Measurements from ENCODE around the gene CEPT1.
"Not testable (repeated sequence)": the region's sequence is repeated elsewhere in the genome, so short reads cannot be mapped to it uniquely, and the experiment has no call there.

Gene CEPT1

GRCh38 chr1:111204201-111204982 lies 64.4 kb downstream of the CEPT1 start:
- Histone ChIP-seq H3K36me3 (ENCODE audit: insufficient read depth, low read length) (no peaks in the 10 kb centered on the region), H3K4me1 (ENCODE audit: insufficient read depth, low read length) (peaks cover 5% of the 10 kb centered on the region), H3K9me3 (ENCODE audit: low read length) (no peaks in the 10 kb centered on the region), H3K4me3 (ENCODE audit: low read depth in 1 of 2, low read length in 2 of 2) (peak overlapping the region; percentile 45 to 57), H3K9ac (ENCODE audit: low read length) (no peak overlapping the region), H3K27me3 (ENCODE audit: control insufficient read depth in 1 of 2, insufficient read depth in 2 of 2, low read length in 2 of 2) (peaks cover 9 to 17% of the 10 kb centered on the region in 2 donors), H3K27ac (ENCODE audit: low read depth, low read length) (no peak overlapping the region)

GRCh38 chr1:111204983-111205713 lies 65.1 kb downstream of the CEPT1 start:
- no peaks in the 10 kb centered on the region for H3K9me3 ChIP-seq (ENCODE audit: low read length)
- no peaks in the 10 kb centered on the region for H3K36me3 ChIP-seq (ENCODE audit: insufficient read depth, low read length)
- peaks cover 5% of the 10 kb centered on the region for H3K4me1 ChIP-seq (ENCODE audit: insufficient read depth, low read length)
- no peak overlapping the region for H3K9ac ChIP-seq (ENCODE audit: low read length)
- H3K27ac ChIP-seq (ENCODE audit: low read depth, low read length), result no peak overlapping the region
- peak overlapping the region in 1 of 2 donors; percentile 45 for H3K4me3 ChIP-seq (ENCODE audit: low read depth in 1 of 2, low read length in 2 of 2)
- H3K27me3 ChIP-seq (ENCODE audit: control insufficient read depth in 1 of 2, insufficient read depth in 2 of 2, low read length in 2 of 2), result peaks cover 9 to 17% of the 10 kb centered on the region in 2 donors

GRCh38 chr1:111205714-111206050 lies 65.7 kb downstream of the CEPT1 start:
- no peak overlapping the region for H3K9ac ChIP-seq (ENCODE audit: low read length)
- no peaks in the 10 kb centered on the region for H3K9me3 ChIP-seq (ENCODE audit: low read length)
- H3K4me3 ChIP-seq (ENCODE audit: low read depth in 1 of 2, low read length in 2 of 2), result no peak overlapping the region
- peaks cover 5% of the 10 kb centered on the region for H3K4me1 ChIP-seq (ENCODE audit: insufficient read depth, low read length)
- H3K27me3 ChIP-seq (ENCODE audit: control insufficient read depth in 1 of 2, insufficient read depth in 2 of 2, low read length in 2 of 2), result peaks cover 9 to 17% of the 10 kb centered on the region in 2 donors
- H3K36me3 ChIP-seq (ENCODE audit: insufficient read depth, low read length), result no peaks in the 10 kb centered on the region
- H3K27ac ChIP-seq (ENCODE audit: low read depth, low read length), result no peak overlapping the region

- H3K36me3 ChIP-seq (ENCODE audit: insufficient read depth, low read length), result no peaks in the 10 kb centered on the region
- no peak overlapping the region for H3K27ac ChIP-seq (ENCODE audit: low read depth, low read length)
- no peaks in the 10 kb centered on the region for H3K9me3 ChIP-seq (ENCODE audit: low read length)
- H3K27me3 ChIP-seq (ENCODE audit: control insufficient read depth in 1 of 2, insufficient read depth in 2 of 2, low read length in 2 of 2), result peaks cover 6 to 9% of the 10 kb centered on the region in 2 donors
- no peak overlapping the region for H3K9ac ChIP-seq (ENCODE audit: low read length)
- H3K4me3 ChIP-seq (ENCODE audit: low read depth in 1 of 2, low read length in 2 of 2), result no peak overlapping the region
- peaks cover 5% of the 10 kb centered on the region for H3K4me1 ChIP-seq (ENCODE audit: insufficient read depth, low read length)
These were observed 68.9 kb downstream of the CEPT1 start for GRCh38 chr1:111208921-111209320.

- Histone ChIP-seq H3K4me1 (ENCODE audit: insufficient read depth, low read length) (peaks cover 4% of the 10 kb centered on the region), H3K27me3 (ENCODE audit: control insufficient read depth in 1 of 2, insufficient read depth in 2 of 2, low read length in 2 of 2) (peaks cover 0 to 6% of the 10 kb centered on the region in 2 donors), H3K27ac (ENCODE audit: low read depth, low read length) (no peak overlapping the region)
These were observed 69.6 kb downstream of the CEPT1 start for GRCh38 chr1:111209622-111210021.

GRCh38 chr1:111211921-111212320 lies 71.9 kb downstream of the CEPT1 start:
- no peak overlapping the region for H3K27ac ChIP-seq (ENCODE audit: low read depth, low read length)
- H3K4me1 ChIP-seq (ENCODE audit: insufficient read depth, low read length), result no peaks in the 10 kb centered on the region
- no peaks in the 10 kb centered on the region for H3K36me3 ChIP-seq (ENCODE audit: insufficient read depth, low read length)
- H3K4me3 ChIP-seq (ENCODE audit: low read depth in 1 of 2, low read length in 2 of 2), result no peak overlapping the region
- no peak overlapping the region for H3K9ac ChIP-seq (ENCODE audit: low read length)
- H3K27me3 ChIP-seq (ENCODE audit: control insufficient read depth in 1 of 2, insufficient read depth in 2 of 2, low read length in 2 of 2), result no peaks in the 10 kb centered on the region
- no peaks in the 10 kb centered on the region for H3K9me3 ChIP-seq (ENCODE audit: low read length)

More at GRCh38 chr1:111209622-111210021, 69.6 kb downstream of the CEPT1 start:
- no peaks in the 10 kb centered on the region for H3K9me3 ChIP-seq (ENCODE audit: low read length)
- H3K36me3 ChIP-seq (ENCODE audit: insufficient read depth, low read length), result no peaks in the 10 kb centered on the region
- H3K9ac ChIP-seq (ENCODE audit: low read length), result no peak overlapping the region
- no peak overlapping the region for H3K4me3 ChIP-seq (ENCODE audit: low read depth in 1 of 2, low read length in 2 of 2)

- no peaks in the 10 kb centered on the region for H3K27me3 ChIP-seq (ENCODE audit: control insufficient read depth in 1 of 2, insufficient read depth in 2 of 2, low read length in 2 of 2)
- no peak overlapping the region for H3K4me3 ChIP-seq (ENCODE audit: low read depth in 1 of 2, low read length in 2 of 2)
- no peak overlapping the region for H3K9ac ChIP-seq (ENCODE audit: low read length)
- H3K4me1 ChIP-seq (ENCODE audit: insufficient read depth, low read length), result no peaks in the 10 kb centered on the region
- no peaks in the 10 kb centered on the region for H3K36me3 ChIP-seq (ENCODE audit: insufficient read depth, low read length)
- no peak overlapping the region for H3K27ac ChIP-seq (ENCODE audit: low read depth, low read length)
- H3K9me3 ChIP-seq (ENCODE audit: low read length), result no peaks in the 10 kb centered on the region
These were observed 72.8 kb downstream of the CEPT1 start for GRCh38 chr1:111212634-111213335.

GRCh38 chr1:111213412-111213811 lies 73.4 kb downstream of the CEPT1 start:
- Histone ChIP-seq H3K27ac (ENCODE audit: low read depth, low read length) (no peak overlapping the region), H3K9me3 (ENCODE audit: low read length) (no peaks in the 10 kb centered on the region), H3K27me3 (ENCODE audit: control insufficient read depth in 1 of 2, insufficient read depth in 2 of 2, low read length in 2 of 2) (no peaks in the 10 kb centered on the region), H3K4me1 (ENCODE audit: insufficient read depth, low read length) (no peaks in the 10 kb centered on the region), H3K9ac (ENCODE audit: low read length) (no peak overlapping the region), H3K4me3 (ENCODE audit: low read depth in 1 of 2, low read length in 2 of 2) (no peak overlapping the region), H3K36me3 (ENCODE audit: insufficient read depth, low read length) (no peaks in the 10 kb centered on the region)

GRCh38 chr1:111214074-111214801 lies 74.2 kb downstream of the CEPT1 start:
- Histone ChIP-seq H3K4me3 (ENCODE audit: low read depth in 1 of 2, low read length in 2 of 2) (no peak overlapping the region), H3K27ac (ENCODE audit: low read depth, low read length) (no peak overlapping the region), H3K4me1 (ENCODE audit: insufficient read depth, low read length) (no peaks in the 10 kb centered on the region), H3K9me3 (ENCODE audit: low read length) (no peaks in the 10 kb centered on the region), H3K36me3 (ENCODE audit: insufficient read depth, low read length) (no peaks in the 10 kb centered on the region), H3K9ac (ENCODE audit: low read length) (no peak overlapping the region), H3K27me3 (ENCODE audit: control insufficient read depth in 1 of 2, insufficient read depth in 2 of 2, low read length in 2 of 2) (no peaks in the 10 kb centered on the region)

- Histone ChIP-seq H3K27ac (ENCODE audit: low read depth, low read length) (no peak overlapping the region), H3K36me3 (ENCODE audit: insufficient read depth, low read length) (no peaks in the 10 kb centered on the region), H3K9me3 (ENCODE audit: low read length) (no peaks in the 10 kb centered on the region), H3K9ac (ENCODE audit: low read length) (no peak overlapping the region), H3K27me3 (ENCODE audit: control insufficient read depth in 1 of 2, insufficient read depth in 2 of 2, low read length in 2 of 2) (no peaks in the 10 kb centered on the region), H3K4me3 (ENCODE audit: low read depth in 1 of 2, low read length in 2 of 2) (no peak overlapping the region), H3K4me1 (ENCODE audit: insufficient read depth, low read length) (no peaks in the 10 kb centered on the region)
These were observed 74.9 kb downstream of the CEPT1 start for GRCh38 chr1:111214884-111215283.

GRCh38 chr1:111215285-111215684 lies 75.3 kb downstream of the CEPT1 start:
- H3K9me3 ChIP-seq (ENCODE audit: low read length); H3K9ac ChIP-seq (ENCODE audit: low read length); H3K36me3 ChIP-seq (ENCODE audit: insufficient read depth, low read length); H3K4me3 ChIP-seq (ENCODE audit: low read depth in 1 of 2, low read length in 2 of 2); H3K4me1 ChIP-seq (ENCODE audit: insufficient read depth, low read length); H3K27ac ChIP-seq (ENCODE audit: low read depth, low read length); H3K27me3 ChIP-seq (ENCODE audit: control insufficient read depth in 1 of 2, insufficient read depth in 2 of 2, low read length in 2 of 2): not testable (repeated sequence)
